Breast epithelium (tissue), 3 donors: Measurements from ENCODE around the gene VPS37D.

ENCODE experiments used
- POLR2AphosphoS5 ChIP-seq, 3 donors: sonication (generic); formaldehyde crosslinking; IDR thresholded peaks; one replicate each; pipeline ENCODE4 v1.6.1; 2017; ENCODE audit warnings: antibody characterized with exemption in 3 of 3
- TF ChIP-seq, protein P1 (sequence below), 3 donors: fragments of 450-650 bp; IDR thresholded peaks; one replicate each; pipeline ENCODE4 v1.5.1; 2016 to 2017; ENCODE audit warnings: antibody characterized with exemption in 3 of 3, mild to moderate bottlenecking in 3 of 3, moderate library complexity in 3 of 3

DNA sequence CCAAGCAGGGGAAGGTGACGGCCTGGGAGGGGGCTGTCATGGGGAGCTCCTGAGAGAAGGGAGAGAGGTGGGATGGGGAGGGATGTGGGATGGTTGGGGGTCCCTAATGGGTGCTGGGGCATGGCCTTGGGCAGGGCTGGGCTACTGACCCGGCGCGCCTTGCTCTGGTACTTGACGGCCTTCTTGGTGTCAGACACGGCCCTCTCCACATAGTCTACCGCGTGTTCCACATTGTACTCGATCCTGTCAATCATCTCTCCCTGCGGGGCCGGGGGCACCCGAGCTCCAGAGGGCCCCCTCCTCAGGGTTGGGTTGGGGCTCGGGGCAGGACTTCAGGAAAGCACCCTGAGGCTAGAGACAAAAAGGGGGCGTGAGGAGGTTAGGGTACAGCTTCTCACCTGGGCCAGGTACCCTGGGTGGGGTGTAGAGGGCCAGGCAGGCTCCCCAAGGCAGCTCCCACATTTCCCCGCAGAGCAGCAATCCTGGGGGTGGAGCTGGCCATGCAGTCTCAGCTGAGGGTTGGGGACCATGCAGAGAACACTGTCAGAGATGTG, 33.0 kb downstream of the VPS37D start:
- TF ChIP-seq, protein P1, sequence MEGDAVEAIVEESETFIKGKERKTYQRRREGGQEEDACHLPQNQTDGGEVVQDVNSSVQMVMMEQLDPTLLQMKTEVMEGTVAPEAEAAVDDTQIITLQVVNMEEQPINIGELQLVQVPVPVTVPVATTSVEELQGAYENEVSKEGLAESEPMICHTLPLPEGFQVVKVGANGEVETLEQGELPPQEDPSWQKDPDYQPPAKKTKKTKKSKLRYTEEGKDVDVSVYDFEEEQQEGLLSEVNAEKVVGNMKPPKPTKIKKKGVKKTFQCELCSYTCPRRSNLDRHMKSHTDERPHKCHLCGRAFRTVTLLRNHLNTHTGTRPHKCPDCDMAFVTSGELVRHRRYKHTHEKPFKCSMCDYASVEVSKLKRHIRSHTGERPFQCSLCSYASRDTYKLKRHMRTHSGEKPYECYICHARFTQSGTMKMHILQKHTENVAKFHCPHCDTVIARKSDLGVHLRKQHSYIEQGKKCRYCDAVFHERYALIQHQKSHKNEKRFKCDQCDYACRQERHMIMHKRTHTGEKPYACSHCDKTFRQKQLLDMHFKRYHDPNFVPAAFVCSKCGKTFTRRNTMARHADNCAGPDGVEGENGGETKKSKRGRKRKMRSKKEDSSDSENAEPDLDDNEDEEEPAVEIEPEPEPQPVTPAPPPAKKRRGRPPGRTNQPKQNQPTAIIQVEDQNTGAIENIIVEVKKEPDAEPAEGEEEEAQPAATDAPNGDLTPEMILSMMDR (IDR thresholded peaks at IDR 0.05) = no peak
- no peak for TF ChIP-seq POLR2AphosphoS5 (IDR thresholded peaks at IDR 0.05)
